Colon (tissue), 2 donors: ENCODE measurements around the gene ALDOA.

Experiments
- FAIRE-seq: peaks from 2 replicates; lab custom pipeline; 2012; peaks lifted over from hg19 to GRCh38; lab: Jason Lieb, UNC
- donor health status: control.
- donor health status: control.

Gene ALDOA

DNA sequence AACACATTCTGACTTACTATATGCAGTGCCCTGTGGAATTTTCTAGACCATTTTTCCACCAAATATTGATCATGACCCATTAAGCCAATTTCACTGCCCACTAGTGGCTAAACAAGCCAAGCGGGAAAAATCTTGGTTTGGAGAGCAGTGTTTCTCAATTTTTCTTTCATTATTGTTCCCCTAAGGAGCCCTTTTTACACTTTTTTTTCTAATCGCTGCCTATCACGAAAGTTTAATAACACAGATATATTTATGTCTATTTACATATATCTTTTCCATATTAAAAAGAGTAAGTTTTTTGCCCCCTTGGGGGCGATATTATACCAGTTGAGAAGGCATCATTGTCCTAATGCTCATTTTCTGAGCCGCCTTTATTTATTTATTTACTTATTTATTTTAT is 23.7 kb upstream of the ALDOA start:
- FAIRE-seq = no peak

DNA sequence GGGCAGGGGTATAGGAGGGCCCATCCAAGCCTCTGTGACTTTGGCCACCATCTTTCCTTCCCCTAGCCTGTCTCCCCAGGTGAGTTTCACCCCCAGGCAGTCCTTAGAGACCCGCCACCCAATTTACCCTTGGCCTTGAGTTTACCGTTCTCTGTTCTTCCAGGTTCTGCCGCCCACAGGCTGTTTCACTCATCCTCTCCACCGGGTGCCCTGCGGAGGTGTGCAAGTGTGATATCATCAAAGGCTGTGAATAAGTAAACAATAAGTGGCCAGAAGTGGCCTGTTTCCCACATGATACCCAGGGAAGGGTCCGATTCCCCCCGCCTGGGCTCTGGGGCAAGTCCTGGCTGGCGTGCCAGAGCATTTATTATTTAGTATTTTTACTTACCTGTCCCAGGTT is 19.4 kb upstream of the ALDOA start:
- FAIRE-seq = no peak

DNA sequence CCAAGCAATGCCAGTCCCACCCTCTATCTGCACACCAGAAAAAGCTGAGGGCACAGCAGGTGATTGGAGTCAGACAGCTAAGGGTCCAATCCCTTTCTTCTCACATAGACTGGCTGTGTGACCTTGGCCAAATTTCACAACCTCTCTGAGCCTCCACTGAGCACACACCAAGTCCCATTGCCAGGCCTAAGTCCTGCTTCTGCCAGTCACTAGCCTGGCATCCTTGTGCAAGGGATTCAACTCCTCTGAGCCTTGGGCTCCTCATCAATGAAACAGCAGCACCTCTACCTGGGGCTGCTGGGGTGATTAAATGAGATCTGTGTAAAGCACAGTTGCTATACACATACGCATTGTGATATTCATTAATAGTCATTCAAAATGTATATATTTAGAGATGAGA is 19.0 kb upstream of the ALDOA start:
- FAIRE-seq = no peak

DNA sequence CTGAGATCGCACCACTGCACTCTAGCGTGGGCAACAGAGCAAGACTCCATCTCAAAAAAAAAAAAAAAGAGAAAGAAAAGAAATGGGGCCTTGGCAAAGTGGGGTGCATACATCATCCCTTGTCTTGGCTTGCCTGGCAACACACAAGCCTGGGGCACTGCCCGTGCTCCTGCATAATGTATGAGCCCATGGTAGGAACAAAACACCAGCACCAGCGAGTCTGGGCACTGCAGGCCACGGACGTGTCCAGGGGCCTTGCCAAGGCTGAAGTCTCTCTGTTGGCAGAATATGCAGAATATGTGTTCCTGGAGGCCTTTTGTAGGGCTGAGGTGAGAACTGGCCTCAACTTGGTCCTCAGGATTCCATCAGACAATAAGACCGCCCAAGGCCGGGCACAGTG is 15.7 kb upstream of the ALDOA start:
- FAIRE-seq = no peak

DNA sequence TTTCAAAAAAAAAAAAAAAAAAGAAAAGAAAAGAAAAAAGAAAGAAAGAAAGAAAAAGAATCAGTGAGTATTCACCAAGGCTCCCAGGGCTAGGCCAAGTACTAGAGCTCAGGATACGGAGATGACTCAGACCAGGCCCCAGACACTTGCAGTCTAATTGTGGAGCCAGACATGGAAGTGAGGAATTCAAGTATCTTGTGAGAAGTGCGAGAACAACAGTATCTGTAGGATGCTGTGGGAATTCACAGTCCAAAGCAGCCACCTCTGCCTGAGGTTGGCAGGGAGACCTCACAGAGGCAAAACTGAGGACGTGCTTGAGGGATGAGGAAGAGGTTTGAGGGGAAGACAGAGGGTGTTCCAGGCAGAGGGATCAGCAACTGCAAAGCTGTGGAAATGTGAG is 14.0 kb upstream of the ALDOA start:
- no peak for FAIRE-seq

DNA sequence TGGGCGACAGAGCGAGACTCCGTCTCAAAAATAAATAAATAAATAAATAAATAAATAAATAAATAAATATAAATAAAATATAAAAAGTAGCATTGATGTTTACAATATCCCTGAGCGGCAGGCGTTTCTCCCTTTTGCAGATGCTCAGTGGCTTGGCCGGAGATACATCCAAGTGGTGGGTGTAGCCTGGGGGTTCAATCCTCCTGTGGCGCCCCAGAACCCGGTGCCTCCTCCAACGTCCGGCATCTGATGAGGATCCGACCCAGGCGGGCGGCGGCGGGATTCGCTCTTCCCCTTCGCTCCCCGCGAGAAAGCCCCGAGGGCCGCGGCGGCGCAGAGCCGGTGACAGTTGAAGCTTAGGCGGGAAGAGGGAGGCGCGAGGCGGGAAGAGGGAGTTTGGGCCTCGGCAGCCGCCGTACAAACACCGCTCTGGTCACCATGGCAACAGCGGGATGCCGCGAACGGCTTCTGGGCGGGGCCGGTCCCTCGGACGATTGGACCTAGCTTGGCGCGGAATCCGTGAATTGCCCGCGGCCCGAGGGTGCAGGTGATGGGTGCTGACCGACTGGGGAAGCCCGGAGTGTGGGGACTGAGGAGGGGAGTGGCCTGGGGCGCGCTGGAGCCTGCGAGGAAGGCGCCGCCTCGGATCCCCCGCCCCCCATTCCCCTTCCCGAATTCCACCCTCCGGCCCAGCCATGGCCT is 12.7 kb upstream of the ALDOA start:
- no peak for FAIRE-seq

DNA sequence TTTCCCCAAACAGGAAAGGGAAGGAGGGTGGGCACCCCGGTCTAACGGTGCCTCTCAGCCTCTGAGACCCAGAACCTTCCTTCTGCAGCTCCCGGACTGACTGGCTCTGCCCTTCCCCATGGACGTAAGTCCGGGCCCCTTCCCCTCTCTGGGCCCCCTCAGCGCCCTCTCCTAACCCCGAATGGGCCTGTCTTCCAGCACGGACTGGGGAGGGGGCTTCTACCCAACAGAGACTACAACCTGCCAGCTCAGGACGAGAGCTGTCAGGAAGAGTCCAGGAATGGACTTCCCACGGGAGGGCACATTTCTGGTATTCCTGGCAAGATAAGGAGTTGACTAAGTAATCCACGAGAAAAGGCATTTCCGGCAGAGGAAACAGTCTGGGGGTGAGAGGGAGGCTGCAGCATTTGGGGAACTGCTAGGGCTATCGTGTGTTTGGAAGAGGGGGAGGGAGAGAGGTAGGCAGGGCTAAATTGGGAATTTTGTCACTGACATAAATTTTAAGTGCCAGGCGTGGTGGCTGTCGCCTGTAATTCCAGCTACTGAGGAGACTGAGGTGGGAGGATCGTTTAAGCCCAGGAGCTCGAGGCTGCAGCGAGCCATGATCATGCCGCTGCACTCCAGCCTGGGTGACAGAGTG is 12.1 kb upstream of the ALDOA start:
- no peak for FAIRE-seq

DNA sequence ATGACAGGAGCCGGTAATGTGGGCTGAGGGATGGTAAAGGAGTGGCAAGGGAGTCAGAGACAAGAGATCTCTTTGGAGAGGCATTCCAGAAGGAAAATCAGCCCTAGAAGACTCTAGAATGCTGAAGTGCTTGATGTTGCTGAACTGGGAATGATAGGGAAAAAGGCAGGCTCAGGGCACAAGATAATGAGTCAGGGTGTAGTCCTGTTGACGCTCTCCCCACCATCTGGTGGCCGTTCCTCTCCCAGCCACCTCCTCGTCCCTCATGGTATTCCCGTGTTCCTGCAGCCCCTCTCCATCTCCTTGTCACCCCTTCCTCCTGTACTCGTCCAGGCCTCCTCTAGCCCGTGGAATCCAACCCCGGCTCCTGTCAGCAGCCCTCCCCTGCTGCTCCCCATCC is 11.1 kb upstream of the ALDOA start:
- FAIRE-seq = no peak

DNA sequence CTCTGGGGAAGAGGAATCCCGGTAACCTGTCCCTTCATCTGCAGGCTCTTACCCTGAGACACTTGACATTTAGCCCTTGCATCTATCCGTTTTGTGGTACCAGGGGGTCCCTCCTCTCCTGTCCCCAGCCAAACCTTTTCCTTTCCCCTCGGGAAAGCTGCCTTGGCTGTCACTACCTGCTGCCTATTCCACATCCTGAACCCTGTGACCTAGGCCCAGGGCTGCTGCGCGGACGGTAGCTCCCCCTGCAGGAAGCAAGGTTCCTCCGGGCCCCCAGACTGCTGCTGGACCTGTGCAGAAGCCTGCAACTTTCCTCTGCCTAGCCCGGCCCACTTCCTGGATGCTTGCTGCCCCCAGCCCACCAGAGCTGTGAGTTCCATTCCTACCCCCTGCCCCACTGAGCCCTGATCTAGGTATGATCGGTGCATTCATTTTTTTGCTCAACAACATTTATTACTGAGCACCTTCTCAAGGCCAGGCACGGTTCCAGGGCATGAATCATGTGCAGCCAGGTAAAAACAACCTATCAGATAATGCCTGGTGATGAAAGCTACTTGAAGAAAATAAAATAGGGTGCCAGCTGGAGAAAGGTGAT is 10.5 kb upstream of the ALDOA start:
- FAIRE-seq = no peak

DNA sequence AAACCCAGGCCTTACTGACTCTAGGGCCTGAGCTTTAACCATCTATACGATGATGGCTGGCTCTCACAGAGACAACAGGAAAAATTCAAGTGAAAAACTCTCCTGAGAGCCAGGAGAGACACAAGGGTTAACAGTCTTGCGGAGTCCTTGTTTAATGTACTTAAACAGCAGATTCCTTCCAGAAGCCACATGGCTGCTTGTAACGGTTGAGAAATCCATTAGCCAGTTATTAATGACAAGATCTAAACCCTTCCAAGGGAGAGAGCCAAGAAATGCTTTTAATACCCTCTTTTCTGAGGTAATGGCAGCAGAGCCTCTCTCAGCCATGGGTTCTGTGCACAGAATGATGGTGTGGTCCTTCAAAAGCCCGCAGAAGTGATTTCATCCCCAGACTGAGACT is 5.2 kb upstream of the ALDOA start:
- FAIRE-seq = no peak

DNA sequence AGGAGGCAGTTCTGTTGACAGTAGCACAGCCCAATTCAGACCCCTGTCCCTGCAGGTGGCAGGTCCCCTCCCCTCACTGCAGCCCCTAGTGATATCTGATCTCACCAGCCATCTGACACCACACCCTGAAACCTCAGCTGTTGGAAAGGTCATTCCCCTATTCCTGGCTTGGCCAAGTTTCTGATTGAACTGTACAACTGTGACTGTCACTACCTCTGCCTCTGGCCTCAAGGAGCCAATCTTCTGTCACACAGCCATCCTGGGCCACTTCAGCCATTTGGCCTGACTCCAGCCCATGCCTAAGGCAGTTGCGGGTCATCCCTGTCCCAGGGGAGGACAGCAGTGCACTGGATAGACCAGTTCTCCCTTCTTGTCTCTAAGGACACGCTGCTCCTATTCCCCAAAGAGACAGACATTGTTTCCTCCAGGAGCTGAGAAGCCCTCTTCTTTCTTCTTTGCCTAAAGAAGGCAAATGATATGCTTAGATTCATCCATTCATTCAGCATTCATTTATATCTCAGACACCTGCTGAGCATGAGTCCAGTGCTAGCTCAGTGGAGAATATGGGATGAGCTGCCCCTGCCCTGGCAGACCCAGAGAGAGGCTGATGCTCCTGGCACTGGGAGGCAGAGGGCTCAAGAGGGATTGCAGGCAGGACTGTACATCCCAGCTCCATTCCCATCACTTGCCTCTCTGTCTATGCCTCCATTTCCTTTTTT is 4.6 kb upstream of the ALDOA start:
- FAIRE-seq = no peak

DNA sequence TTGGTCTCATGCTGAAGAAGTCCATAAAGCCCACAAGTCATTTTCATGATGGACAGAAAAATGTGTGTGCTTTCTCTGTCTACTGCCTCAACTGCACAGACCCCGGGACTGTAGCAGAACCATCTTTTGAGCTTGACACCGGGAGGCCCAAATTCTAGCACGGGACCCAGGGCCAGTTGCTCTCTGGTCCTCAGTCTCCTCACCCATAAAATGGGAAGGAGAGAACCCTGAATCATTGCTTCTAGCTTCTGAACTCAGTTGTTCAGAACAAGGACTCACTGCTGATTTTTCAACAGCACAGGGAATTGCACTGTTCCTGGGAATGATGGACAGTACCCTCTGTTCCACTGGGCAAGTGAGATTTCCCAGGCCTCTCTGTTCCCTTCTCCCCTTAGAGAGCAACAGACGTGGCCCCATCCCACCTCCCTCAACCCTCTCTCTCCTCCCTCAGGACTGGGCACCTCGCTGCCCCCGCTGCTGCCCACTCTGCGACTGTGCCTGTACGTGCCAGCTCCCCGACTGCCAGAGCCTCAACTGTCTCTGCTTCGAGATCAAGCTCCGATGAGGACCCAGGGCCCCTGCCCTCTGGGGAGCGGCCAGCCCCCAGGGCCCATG is 2.2 kb upstream of the ALDOA start:
- no peak for FAIRE-seq

DNA sequence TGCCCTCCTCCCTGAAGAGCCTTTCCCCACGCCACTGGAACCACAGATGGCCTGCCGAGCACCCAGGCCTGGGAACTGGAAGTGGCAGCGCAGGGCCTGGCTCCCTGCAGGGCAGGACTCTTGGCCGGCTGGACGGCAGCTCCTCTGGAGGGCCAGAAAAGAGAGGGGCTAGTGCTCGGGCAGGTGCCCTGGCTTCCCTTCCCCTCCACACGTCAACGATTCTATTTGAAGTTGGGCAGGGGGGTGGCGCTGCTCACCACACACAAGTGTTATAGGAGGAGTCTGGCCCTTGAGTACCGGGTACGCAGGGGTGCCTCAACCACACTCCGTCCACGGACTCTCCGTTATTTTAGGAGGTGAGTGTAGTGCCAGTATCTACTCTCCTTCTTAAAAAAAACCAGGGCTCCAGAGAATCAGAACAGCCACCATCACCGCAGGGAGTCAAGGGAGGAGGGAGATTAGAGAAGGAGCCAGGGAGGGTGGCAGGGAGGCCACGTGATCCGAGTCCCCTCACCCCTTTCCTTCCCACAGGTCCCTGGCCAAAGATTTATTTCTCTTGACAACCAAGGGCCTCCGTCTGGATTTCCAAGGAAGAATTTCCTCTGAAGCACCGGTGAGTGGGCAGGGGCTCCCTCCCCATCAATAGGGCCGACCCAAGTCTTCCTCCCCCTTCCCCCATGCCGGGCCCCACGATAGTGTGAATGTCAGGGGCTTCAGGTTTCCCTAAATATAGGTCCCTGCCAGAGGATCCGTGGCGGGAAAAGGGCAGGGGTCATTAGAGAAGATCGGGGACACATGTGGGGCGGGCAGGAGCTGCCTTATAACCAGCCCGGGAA is 1.4 kb upstream of the ALDOA start:
- FAIRE-seq = no peak

DNA sequence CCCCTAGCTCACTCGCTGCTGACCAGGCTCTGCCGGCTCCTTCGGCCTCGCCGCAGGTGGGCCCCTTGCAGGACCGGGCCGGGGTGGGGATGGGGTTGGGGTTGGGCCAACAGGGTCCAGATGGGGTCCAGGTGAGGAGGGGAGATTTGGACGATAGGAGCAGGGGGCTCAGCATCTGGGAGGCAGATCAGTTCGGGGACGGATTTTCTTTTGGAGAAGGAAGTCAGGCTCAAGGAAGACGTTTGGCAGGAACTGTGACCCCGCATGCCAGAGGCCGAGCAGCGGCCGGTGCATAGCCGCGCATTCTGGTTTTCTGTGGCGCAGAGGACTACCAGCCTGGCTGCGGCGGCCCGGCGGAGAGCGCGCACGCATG is 845 bp upstream of the ALDOA start:
- no peak for FAIRE-seq

DNA sequence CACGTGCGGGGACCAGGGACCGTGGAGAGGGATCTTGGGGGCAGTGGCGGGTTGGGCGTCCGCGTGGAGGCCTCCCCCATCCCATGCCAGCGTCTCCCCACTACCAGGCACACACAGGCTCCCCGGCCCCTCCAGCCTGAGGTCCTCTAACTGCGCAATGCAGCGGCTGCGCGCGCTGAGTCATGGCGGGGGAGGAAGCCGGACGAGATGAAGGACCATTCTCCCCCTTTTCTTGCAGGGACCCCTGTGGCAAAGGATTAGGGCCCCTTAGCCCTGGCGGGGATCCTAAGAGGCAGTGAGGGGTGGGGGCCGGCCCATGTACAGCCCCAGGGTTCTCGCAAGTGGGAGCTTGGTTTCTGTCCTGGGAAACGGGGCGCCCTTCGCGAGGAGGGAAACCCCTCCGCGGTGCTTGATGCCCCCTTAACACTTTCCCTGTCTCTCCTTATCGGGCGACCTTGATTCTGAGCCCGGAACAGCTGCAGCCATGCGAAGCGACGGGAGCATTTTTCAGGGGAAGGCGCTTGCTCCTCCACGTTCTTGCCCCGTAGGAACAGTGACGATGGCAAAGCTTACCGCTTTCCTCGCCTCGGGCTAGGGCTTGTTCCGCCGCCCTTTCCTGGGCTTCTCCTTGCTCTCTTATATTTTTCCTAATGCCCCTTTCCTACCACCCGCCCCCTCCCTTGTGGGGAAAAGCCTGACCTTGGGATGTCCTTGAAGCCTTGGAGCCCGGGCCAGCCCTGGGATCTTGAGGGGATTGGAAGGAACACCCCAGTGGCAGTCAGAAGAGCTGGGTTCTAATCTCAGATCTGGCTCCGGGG is 592 bp downstream of the ALDOA start:
- no peak for FAIRE-seq

DNA sequence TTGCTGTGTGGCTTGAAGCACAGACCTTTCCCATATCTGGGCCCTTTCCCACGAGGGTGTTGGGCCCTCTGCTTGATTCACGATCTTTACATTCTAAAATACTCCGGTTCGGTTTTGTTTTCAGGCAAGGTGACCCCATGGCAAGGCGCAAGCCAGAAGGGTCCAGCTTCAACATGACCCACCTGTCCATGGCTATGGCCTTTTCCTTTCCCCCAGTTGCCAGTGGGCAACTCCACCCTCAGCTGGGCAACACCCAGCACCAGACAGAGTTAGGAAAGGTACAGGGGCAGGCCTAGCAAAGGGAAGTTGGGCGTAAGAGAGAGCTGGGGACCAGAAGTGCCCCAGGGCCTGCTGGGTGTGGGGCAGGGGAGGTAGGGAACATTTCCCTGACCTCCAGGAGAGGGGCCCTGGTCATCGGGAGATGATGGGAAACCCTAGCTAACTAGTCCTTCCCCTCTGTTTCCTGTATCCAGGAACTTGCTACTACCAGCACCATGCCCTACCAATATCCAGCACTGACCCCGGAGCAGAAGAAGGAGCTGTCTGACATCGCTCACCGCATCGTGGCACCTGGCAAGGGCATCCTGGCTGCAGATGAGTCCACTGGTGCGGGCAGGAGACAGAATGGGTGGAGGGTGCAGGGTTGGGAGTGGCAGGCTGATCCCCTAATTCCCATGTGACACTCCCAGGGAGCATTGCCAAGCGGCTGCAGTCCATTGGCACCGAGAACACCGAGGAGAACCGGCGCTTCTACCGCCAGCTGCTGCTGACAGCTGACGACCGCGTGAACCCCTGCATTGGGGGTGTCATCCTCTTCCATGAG is 1.4 kb downstream of the ALDOA start:
- no peak for FAIRE-seq

DNA sequence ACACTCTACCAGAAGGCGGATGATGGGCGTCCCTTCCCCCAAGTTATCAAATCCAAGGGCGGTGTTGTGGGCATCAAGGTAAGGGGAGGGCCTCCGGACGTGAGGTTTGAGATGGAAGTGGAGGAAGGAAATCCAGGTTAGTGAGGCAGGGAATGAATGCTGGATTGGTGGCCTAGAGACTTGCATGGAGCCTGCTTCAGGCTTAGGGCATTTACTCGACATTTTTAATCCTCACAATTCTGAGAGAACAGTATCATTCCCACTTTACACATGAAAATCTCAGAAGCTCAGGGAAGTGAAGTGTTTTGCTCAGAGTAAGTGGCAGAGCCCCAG is 2.0 kb downstream of the ALDOA start:
- no peak for FAIRE-seq

DNA sequence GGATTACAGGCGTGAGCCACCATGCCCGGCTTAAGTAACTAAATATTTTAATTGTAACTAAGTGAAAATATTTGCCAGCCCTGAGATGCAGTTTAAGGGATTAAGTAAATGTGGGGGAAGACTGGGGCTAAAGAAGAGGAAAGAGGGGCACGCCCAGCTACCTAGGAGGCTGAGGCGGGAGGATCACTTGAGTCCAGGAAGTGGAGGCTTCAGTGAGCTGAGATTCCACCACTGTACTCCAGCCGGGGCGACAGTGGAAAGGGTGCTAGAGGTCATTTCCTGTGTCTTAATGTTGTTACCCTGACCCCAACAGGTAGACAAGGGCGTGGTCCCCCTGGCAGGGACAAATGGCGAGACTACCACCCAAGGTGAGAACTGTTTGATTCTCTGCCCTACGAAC is 2.8 kb downstream of the ALDOA start:
- no peak for FAIRE-seq

DNA sequence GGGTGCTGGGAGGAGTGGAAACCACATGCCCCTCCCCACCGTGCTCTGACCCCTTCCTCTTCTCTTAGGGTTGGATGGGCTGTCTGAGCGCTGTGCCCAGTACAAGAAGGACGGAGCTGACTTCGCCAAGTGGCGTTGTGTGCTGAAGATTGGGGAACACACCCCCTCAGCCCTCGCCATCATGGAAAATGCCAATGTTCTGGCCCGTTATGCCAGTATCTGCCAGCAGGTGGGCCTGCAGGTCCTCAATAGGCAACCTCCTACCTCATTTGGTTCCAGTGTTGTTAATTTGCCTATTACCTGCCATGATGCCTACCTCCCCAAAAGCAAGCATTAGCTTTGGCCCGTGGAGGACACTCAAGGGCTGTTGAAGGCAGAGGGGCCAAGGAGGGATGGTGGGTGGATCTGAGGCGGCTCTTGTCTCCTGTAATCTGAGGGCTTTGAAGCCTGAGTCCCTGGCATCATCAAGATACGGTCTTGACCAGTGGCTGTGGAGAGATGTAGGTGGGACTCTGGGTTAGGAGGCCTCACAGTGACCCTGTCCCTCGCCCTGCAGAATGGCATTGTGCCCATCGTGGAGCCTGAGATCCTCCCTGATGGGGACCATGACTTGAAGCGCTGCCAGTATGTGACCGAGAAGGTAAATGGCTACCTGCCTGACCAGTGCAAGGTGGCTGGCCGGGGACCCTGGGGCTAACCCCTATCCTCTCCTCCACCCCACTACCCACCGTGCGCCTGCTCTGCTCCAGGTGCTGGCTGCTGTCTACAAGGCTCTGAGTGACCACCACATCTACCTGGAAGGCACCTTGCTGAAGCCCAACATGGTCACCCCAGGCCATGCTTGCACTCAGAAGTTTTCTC is 3.4 kb downstream of the ALDOA start:
- no peak for FAIRE-seq
